HT1080 (cell line): Measurements from ENCODE around the gene PSTPIP2. TPM values are rescaled to one million over a fixed set of nuclear protein-coding genes. Genes with fewer than 3 reads are reported as not detected.
A peak's percentile ranks its signal among the peaks of the same experiment; 100 is the strongest.
"Not testable (repeated sequence)": the region's sequence is repeated elsewhere in the genome, so short reads cannot be mapped to it uniquely, and the experiment has no call there.

Experiments used
- DNase-seq: peaks from one replicate; pipeline ENCODE4 v3.0.0-alpha.2; 2015; ENCODE audit warnings: low read depth
- polyA plus RNA-seq, 2 experiments: library from polyadenylated mRNA; depleted of rRNA; stranded (reverse); fragments of >200 nt; gene quantifications; 2 replicates each; pipeline ENCODE4 v1.2.3, GENCODE V29; 2015
- total RNA-seq: library from RNA; depleted of rRNA; stranded (reverse); fragments of >200 nt; shearing (Covaris generic); gene quantifications from 2 replicates; pipeline ENCODE4 v1.2.3, GENCODE V29; 2014; rRNA removed

Gene PSTPIP2, protein sequence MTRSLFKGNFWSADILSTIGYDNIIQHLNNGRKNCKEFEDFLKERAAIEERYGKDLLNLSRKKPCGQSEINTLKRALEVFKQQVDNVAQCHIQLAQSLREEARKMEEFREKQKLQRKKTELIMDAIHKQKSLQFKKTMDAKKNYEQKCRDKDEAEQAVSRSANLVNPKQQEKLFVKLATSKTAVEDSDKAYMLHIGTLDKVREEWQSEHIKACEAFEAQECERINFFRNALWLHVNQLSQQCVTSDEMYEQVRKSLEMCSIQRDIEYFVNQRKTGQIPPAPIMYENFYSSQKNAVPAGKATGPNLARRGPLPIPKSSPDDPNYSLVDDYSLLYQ
- 3.2 and 4.0 TPM in 2 replicates for total RNA-seq
- polyA plus RNA-seq (2015; cell fraction: cytosol; rRNA removed) = 8.2 and 10.1 TPM in 2 replicates
- polyA plus RNA-seq (2015; cell fraction: nucleus; rRNA removed) = 10.7 and 11.2 TPM in 2 replicates

DNA sequence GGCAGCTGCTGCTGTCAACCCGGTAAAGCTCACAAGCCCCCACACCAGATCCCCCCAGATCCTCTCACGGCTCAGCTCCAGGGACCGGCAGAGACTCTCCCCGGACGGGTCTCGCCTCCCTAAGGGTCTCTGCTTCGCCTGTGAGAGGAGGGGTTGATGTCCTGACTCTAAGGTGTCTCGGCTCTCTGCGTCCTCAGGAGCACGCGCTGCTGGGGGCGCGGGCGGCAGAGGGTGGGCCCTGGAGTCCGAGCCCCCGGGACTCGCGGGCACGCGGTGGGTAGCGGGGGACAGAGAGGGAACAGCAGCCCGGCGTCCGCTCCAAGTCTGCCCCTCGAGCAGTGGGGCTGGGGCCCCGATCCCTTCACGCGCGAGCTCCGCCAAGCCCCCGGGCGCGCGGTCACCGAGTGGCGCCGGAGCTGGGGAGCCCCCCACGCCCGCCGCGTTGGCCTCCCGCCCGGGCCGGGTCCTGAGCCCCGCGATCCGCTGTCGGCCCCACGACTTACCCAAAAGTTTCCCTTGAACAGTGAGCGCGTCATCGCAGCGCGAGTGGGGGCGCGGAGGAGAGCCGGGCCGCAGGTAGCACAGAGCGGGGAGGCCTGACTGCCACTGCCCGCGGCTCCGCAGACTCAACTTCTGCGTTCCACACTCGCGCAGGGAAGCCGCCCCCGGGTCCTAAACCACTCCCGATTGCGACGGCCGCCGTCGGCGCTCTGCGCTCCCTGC is at the start of gene PSTPIP2:
Gene PSTPIP2, minus strand, starts transcription at position 608 of the 723 bp plus-strand sequence. Its CDS starts 72 bp downstream, at position 536.
- peak; percentile 25 for DNase-seq

DNA sequence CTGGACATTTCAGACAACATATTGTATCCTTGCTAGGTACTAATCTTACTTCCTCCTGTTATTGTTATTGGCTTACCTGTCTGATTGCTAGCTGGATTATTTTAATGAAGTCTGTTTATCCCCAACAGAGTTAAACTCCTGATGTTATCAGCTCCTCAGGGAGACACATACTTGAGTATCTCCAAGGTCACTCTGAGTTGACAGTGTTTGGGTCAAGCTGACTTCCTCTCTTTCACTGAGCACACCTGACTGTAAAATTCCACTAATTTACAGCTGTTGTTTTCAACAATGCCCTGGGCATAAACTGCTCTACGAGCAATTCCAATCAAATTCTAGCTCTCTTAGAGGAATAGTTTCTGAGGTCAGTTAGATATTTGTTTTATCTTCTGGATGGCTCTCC is 41.7 kb upstream of the PSTPIP2 start:
- no peak for DNase-seq

DNA sequence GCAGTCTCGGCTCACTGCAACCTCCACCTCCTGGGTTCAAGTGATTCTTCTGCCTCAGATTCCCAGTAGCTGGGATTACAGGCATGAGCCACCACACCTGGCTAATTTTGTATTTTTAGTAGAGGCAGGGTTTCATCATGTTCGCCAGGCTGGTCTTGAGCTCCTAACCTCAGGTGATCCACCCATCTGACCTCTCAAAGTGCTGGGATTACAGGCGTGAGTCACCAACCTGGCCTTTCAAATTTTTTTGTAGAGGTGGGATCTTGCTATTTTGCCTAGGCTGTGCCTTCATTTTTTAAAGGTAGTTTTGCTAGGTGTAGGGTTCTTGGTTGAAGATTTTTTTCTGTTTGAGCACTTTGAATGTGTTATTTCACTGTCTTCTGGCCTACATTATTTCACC is 38.3 kb upstream of the PSTPIP2 start:
- no peak for DNase-seq

- no peak for DNase-seq
These were observed 37.3 kb upstream of the PSTPIP2 start for GRCh38 chr18:46109386-46109785.

DNA sequence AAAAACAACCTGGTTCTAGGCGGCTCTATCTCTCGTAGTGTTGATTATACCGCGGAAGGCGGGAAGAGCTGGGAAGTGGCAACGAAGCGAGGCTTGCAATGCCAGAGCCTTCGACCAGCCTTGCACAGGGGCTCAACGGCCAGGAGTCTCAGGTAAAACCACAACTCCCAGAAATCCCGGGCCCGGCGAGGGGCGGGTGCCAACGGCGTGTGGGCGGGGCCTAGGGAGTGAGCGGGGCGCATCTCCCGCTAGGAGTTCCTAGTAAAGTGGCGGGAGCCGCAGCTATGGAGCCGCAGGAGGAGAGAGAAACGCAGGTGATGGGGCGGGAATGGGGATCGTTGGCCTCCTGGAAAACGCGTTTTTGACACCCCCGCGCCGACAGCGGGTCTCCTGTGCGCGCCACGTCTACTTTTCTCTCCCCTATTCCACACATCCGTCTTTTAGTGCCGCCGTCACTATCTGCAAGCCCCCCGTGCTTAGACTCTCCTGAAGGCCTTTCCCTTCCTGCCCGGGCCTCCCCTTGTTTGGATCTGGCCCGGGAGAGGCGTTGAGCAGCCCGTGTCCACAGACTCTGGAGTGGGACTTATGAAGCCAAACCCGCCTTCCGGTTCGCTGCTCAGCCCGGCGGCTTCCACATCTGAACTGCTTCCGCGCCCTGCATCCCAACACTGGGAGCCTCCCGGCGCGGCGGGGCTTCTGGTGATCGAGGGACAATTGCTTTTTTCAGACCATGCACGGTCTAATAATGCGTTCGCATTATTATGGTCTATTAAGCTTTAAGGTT is 32.3 kb upstream of the PSTPIP2 start, which contains the start of gene HAUS1:
Gene HAUS1, plus strand, starts transcription at position 258 of the 784 bp plus-strand sequence. Its CDS starts 27 bp downstream, at position 285.
- DNase-seq = peak; percentile 90

- DNase-seq = no peak
These were observed 27.4 kb upstream of the PSTPIP2 start for GRCh38 chr18:46099463-46099862.

DNA sequence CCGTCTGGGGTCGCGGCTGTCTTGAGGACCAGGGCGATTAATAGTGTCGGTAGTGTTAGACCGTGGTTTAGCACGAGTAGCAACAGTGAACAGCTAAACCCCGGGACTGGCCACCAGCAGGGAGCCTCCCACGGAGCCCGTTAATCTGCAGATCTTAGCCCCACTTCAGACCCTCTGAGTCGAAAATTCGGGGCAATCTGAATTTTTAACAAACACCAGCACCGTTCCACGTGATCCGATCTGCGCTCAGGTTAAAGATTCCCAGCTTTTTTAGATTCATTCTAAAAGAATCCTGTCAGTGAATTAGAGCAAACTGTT is 26.5 kb upstream of the PSTPIP2 start:
- no peak for DNase-seq

DNA sequence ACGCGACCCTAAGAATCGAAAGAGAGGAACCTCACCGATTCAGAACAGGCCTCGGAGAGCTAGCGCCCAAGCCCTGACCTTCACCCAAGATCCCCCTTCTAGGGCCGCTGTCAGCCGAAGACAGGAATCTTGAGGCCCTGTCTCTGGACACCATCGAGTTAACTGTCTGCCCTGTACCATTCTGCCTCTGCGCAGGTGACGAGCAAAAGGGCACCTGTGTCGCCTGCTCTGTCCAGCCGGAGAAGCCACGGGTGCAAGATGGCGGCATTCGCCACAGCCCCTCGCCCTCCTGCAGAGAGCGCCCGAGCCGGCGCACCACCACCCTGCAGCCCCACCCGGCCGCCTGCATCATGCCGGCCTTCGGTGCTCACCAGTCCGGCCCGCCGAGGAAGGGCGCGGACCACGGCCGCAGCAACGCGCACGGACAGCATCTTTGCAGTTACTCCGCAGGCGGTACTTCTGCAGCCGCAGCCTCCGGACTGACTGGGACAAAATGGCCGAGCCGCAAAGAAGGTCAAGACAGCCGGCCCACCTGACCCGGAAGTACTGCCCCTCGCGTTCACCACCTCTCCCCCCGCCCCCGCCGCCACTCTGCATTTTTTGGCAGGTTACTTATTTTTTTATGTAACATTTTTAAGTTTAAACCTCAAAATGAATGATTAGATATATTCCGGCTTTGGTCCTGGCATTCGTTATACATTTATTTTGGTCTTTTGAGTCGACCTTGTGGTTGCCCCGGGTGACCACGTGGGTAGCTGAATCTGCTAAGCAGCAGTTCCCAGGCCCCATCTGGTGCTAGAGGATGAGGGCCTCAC is 25.9 kb upstream of the PSTPIP2 start, which contains the start of gene ATP5F1A:
Gene ATP5F1A, minus strand, starts transcription at position 496 of the 815 bp plus-strand sequence. Its CDS starts 65 bp downstream, at position 431.
- peak; percentile 85 for DNase-seq

DNA sequence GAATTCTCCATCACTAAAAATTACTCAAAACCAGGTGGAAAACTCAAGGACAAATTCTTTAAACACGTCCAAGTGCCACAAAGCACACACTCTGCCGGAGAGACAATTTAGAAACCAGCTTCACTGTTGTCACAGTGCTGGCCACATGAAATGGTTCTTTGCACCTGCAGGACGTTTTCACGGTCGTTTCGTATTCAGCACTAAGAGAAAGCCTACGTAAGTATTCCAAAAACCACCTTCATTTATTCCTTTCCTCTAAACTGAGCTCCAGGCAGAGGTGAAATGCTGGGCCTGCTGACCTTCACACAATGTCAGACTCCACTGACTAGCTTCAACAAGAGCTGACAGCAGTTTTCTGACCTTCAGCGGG is 25.4 kb upstream of the PSTPIP2 start:
- no peak for DNase-seq

DNA sequence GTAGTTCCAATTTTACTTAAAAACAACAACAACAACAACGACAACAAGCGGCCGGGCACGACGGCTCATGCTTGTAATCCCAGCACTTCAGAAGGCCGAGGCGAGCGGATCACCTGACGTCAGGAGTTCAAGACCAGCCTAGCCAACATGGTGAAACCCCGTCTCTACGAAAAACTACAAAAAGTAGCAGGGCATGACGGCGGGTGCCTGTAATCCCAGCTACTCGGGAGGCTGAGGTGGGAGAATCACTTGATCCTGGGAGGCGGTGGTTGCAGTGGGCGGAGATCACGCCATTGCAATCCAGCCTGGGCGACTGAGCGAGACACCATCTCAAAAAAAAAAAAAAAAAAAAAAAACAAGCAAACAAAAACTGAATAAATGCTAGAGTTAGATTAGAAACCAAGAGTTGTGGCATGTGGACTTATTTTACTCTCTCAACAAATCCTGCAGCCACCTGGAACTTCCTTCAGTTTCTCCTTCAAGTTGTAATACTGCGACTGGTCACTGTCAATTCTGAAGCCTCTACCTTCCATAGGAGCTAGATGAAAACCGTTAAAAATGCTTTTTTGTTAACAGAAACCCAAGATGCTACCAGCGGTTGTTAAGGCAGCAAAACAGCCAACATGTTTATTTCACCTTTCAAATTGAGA is 24.7 kb upstream of the PSTPIP2 start:
- peak; percentile 21 for DNase-seq

DNA sequence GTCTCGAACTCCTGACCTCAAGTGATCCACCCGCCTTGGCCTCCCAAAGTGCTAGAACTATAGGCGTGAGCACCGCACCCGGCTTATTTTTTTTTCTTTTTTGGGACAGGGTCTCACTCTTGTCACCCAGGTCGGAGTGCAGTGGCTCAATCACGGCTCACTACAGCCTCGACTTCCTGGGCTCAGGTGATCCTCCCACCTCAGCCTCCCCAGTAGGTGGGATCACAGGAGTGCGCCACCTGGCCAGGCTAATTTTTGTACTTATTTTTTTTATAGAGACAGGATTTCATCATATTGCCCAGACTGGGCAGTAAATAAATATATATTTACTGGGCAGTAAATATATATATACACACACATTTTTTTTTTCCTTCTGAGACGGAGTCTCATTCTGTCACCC is 23.5 kb upstream of the PSTPIP2 start:
- no peak for DNase-seq

DNA sequence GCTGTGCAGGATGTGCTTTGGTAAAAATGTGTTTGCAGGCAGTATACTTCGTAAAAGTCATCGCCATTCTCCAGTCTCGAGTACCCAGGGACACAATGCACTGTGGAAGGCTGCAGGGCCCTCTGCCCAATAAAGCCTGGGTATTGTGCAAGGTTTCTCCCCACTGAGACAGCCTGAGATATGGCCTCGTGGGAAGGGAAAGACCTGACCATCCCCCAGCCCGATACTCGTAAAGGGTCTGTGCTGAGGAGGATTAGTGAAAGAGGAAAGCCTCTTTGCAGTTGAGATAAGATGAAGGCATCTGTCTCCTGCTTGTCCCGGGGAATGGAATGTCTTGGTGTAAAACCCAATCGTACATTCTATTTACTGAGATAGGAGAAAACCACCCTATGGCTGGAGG is 16.4 kb upstream of the PSTPIP2 start:
- DNase-seq = not testable (repeated sequence)

DNA sequence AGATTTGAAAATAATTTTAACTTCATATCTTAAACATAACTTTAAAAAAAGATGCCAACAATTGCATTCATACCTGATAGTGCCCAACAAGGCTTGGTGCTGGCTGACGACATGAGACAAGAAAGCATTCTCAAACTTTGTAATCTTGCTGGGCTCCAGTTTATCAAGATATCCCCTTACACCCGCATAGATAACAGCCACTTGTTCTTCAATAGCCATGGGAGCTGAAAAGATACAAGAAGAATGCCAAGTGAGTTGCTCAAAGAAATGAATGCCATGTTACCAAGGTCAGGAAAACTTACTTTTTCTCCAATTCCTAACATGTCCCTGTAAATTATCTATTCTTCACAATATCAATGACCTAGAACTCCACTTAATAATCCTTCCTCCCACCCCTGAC is 12.4 kb upstream of the PSTPIP2 start:
- no peak for DNase-seq

DNA sequence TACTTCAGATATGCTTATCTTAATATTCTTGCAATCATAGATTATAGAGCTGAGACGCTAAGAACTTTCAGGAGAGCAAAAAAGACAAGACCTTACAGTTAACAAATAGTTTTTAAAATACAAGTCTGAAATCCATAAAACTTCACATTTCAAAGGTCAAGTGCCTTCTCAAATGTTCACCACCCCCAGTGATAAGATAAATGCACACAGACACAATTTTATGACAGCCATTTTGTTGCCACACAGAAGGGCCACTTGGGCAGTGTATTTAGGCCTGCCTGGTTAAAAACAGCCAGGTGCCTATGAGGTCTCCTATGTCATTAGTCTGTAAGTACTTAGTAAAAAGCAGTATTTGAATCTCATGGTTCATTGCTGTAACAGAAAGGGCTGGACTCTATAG is 8.1 kb upstream of the PSTPIP2 start:
- no peak for DNase-seq

DNA sequence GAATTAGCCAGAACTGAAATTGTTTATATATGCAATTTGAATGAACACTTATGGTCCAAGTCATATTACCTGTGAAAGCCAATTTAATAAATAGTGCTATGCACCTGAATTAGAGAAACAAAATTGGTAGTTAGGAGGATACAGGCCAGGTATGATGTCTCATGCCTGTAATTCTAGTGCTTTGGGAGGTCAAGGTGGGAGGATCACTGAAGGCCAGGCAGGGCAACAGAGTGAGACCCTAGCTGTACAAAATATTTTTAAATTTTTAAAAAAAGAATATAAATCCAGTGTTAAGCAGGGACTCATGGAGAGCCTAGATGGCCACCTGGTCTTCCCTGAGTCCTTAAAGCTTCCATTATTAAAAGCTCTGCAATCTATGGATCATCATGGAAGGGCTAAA is 7.3 kb upstream of the PSTPIP2 start:
- DNase-seq = no peak

- DNase-seq = peak; percentile 69
These were observed 1.6 kb upstream of the PSTPIP2 start for GRCh38 chr18:46073474-46074331.

DNA sequence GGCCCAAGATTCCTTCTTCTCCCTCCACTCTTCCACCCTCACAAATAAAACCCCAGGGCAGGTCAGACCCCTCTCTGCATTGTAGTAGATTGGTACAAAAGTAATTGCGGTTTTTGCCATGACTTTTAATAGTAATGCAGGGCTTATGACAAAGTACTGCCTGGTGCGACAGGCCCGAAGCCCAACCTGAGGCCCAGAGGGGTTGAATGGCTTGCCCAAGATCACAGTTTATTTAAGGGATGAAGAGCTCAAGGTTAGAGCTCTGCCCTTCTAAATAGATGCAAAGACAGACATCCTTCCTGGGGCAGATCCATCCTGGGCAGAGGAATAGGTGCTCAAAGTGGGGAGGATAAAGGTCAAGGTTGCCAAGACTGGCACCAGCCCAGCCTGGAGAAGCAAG is 899 bp upstream of the PSTPIP2 start:
- no peak for DNase-seq

GRCh38 chr18:46072376-46072867 is 362 bp upstream of the PSTPIP2 start:
- DNase-seq = no peak
